ENCODE measurements around the gene PRKACB.

GRCh38 chr1:84198832-84199231, 54.8 kb downstream of the PRKACB start:
- TF ChIP-seq, protein P1, sequence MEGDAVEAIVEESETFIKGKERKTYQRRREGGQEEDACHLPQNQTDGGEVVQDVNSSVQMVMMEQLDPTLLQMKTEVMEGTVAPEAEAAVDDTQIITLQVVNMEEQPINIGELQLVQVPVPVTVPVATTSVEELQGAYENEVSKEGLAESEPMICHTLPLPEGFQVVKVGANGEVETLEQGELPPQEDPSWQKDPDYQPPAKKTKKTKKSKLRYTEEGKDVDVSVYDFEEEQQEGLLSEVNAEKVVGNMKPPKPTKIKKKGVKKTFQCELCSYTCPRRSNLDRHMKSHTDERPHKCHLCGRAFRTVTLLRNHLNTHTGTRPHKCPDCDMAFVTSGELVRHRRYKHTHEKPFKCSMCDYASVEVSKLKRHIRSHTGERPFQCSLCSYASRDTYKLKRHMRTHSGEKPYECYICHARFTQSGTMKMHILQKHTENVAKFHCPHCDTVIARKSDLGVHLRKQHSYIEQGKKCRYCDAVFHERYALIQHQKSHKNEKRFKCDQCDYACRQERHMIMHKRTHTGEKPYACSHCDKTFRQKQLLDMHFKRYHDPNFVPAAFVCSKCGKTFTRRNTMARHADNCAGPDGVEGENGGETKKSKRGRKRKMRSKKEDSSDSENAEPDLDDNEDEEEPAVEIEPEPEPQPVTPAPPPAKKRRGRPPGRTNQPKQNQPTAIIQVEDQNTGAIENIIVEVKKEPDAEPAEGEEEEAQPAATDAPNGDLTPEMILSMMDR (IDR thresholded peaks at IDR 0.05; ENCODE audit: insufficient read depth, low read length, poor library complexity, severe bottlenecking) = no peak
- no peak for TF ChIP-seq EZH2phosphoT487 (conservative IDR thresholded peaks at IDR 0.05; ENCODE audit: low read length)

Data from SU-DHL-6 (cell line).